HL-60/S4 treated with phorbol 12-myristate 13-acetate at 8.2 ng/mL for 4 days and 3 days (cell line): ENCODE results near the gene MT1F.
"Not testable (repeated sequence)": the region's sequence is repeated elsewhere in the genome, so short reads cannot be mapped to it uniquely, and the experiment has no call there.

Experiments used
- in situ Hi-C: fragments of 300-500 bp; cut with MboI; formaldehyde crosslinking; loops from 2 replicates; pipeline ENCODE4 v1.15.0; 2022; ENCODE audit warnings: low sequenced_read_pairs

MT1F gene

DNA sequence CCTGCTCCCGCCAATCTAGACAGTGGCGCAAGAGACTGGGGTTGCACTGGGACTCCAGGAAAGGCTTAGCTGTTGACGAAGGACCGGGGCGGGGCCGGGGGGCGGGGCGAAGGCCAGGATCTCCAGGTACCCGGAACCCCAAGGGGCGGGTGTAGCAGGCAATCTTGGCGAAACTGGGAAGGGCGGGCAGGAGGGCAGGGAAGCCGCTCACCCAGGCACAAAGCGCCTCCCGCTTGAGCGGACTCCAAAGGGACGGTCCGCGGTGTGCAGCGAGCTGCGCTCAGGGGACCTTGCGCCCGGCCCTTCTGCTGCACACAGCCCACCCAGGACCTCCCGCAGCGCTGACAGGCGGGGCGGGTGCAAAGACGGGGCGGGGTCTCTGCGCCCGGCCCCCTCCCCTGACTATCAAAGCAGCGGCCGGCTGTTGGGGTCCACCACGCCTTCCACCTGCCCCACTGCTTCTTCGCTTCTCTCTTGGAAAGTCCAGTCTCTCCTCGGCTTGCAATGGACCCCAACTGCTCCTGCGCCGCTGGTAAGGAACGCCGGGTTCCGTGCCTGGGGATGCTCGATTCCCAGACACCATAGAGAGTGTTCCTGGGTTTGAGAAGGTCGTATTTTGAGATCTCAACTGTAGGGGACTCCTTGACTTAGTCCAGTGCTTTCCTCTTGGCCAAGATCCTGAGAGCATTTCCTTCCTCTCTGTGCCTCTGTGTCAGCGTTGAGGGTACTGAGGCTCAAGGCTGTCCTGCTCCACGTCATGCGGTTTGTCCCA is at the start of gene MT1F:
Gene MT1F, plus strand, starts transcription at position 405 of the 772 bp plus-strand sequence. Its CDS starts 100 bp downstream, at position 505.
- in situ Hi-C loops = no loop called here

DNA sequence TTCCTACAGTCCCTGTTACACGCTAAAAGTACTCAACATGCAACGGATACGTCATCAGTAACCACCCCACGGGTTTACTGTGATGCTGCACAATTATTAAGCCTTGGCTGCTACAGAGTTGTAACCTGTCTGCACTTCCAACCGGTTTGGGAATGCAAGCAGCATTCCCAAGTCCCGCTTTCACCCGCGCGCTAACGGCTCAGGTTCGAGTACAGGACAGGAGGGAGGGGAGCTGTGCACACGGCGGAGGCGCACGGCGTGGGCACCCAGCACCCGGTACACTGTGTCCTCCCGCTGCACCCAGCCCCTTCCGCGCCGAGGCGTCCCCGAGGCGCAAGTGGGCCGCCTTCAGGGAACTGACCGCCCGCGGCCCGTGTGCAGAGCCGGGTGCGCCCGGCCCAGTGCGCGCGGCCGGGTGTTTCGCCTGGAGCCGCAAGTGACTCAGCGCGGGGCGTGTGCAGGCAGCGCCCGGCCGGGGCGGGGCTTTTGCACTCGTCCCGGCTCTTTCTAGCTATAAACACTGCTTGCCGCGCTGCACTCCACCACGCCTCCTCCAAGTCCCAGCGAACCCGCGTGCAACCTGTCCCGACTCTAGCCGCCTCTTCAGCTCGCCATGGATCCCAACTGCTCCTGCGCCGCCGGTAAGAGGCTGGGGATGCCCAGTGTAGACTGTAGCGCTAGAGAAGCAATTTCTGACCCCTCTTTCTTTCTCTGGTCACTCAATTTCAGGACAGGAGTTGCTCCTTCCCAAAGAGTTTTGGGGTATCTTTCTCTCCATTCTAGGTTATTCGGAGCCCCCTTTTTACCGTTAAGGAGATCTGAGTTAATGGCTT is 49.5 kb upstream of the MT1F start, which contains the start of gene MT2A:
Gene MT2A, plus strand, starts transcription at position 542 of the 833 bp plus-strand sequence. Its CDS starts 72 bp downstream, at position 614.
- in situ Hi-C loops = no loop called here

DNA sequence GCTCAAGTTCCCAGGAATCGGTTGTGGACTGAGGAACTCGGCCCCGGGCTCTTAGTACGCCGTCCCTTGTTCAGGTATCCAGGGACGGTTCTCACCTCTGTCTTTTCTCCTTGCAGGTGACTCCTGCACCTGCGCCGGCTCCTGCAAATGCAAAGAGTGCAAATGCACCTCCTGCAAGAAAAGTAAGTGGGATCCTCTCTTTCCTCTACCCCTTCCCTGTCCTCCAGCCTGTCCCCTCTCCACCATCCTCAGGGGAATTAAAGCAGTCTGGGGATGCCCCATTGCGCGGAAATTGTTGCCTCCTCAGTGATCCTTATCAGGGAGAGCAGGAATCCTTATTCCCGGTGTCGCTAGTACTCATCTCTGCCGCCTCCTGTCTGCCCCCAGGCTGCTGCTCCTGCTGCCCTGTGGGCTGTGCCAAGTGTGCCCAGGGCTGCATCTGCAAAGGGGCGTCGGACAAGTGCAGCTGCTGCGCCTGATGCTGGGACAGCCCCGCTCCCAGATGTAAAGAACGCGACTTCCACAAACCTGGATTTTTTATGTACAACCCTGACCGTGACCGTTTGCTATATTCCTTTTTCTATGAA is 48.8 kb upstream of the MT1F start:
- in situ Hi-C loops = no loop called here

DNA sequence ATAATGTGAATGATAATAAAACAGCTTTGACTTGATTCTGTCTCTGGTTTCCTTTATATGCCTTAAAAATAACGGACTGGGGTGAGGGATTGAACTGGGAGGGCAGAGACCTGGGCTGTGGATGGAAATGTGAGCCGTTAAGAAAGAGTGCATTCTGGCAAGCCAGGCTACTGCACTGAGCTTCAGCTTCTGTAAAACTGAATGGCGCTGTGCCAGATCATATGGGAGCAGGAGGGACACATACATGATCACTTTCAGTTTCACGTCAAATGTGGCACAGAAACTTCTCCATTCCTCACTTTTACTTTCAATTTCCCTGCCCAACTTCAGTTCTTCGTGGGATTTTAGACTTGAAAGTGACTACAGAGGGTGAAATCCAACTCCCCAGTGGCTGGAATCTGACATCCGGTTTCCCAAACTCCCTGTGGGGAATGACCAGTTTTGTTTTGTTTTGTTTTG is 48.3 kb upstream of the MT1F start:
- in situ Hi-C loops = no loop called here

DNA sequence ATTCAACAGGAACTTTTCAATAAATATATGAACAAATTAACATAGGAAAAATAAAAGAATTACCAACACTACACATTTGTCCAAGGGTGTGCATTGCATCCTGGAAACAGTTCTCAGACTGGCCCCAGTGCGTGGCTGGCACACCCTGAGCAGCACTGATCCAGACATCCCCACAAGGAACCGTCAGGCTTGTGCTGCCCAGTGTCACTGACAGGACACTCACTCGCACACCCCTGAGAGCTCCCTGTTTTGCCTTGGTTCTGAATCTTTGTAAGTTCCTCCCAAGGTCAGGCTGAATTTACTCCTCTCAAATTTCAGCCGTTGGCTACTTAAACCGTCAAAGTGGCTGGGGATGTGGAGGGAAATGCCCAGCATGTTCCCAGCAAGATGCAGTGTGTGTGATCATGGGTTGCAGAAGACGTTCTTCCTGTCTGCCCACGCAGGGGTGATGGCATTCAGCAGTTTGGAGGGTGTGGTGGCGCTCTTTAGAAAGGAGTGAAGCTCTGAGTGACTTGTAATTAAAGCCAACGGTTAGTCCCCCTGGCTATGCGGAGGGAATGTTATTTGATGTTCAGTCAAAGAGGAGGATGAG is 47.6 kb upstream of the MT1F start:
- in situ Hi-C loops = no loop called here

DNA sequence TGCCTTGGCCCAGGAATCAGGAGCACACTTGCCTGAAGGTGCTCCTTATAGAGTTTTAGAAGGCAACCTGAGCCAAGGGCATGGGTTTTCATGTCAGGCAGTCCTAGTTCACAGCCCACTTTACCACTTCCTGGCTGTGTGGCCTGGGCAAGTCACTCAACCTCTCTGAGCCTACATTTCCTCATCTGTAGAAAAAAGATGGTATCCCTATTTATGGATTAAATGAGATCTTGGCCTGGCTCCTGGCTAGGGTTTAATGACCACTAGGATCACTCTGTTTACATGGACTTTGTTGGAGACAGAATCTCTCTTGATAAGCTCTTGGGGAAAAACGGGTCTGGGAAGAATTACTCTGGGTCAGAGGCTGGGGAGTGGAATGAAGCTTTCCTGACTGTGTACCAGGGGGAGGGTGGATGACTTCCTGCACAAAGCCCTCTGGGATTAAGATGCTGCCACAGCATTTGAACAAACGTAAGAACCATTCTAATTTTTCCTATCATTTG is 47.1 kb upstream of the MT1F start:
- in situ Hi-C loops = no loop called here

DNA sequence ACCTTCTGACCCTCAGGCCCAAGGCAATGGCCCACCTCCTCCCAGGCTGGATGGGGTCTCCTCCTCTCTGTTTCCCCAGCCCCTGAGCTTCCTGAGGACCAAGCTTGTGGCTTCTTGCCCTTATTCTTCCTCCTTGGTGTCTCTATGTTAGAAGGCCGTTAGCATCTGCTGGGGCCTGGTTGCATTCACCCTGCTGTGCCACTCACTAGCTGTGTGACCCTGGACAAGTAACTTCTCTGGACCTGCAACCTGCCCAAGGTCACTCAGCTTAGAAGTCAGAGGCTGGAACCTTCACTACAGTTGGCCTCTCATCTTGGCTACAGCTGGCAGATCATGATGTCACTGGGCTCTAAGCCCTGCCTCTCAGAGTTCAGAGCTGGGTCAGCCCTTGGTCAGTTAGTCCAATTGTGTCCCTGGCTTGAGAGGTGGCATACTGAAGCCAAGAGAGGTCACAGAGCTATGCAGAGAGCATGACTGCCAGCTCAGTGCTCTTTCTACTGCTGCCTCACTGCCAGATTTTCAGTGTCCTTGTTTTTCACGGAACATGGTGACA is 46.4 kb upstream of the MT1F start:
- in situ Hi-C loops = no loop called here

DNA sequence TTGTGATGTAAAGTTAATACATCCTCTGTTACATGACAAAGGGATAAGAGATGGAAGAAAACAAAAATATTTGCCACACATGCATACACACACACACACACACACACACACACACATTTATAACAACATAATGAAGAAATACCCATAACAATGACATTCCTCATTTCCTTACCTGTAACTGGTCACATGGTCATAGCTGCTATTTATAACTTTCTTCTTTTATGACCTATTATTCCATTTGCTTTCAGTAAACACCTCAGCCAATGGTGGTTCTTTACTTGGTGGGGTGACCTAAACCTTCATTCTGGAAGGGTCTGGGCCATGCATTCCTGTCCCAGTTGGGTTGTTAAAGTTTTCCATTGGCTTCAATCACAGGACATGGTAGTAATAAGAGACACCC is 44.1 kb upstream of the MT1F start:
- in situ Hi-C loops = no loop called here

DNA sequence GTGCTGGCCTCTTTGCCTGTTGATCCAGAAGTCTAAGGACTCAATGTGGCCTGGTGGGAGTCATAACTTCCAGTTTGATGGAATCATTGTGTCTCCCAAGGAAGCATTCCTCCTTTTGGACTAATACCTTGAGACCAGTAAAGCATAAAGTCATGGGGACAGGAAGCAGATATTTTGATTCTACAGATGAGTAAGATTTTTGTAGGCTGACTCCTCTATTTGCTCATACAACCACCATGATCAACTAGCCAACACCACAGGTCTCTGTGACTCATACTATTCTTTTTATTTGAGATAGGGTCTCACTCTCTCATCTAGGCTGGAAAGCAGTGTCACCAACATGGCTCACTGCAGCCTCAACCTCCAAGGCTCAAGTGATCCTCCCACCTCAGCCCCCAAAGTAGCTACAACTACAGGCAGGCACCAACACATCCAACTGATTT is 43.2 kb upstream of the MT1F start:
- in situ Hi-C loops = no loop called here

DNA sequence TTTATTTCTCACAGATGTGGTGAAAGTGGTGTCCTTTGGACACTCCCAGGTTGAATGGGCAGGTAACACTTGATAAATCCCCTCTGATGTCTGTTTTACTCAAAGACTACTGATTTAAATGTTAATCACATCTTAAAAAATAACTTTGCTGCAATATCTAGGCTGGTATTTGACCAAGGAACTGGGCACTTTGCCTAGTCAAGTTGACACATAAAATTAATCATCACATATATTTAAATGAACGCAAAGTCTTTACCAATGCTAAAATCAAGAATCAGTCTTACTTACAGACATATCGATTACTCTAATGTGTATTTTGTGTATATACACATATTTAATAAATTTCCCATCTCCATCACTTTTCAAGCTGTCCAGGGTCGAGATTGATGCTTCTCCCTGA is 42.4 kb upstream of the MT1F start:
- in situ Hi-C loops = no loop called here

DNA sequence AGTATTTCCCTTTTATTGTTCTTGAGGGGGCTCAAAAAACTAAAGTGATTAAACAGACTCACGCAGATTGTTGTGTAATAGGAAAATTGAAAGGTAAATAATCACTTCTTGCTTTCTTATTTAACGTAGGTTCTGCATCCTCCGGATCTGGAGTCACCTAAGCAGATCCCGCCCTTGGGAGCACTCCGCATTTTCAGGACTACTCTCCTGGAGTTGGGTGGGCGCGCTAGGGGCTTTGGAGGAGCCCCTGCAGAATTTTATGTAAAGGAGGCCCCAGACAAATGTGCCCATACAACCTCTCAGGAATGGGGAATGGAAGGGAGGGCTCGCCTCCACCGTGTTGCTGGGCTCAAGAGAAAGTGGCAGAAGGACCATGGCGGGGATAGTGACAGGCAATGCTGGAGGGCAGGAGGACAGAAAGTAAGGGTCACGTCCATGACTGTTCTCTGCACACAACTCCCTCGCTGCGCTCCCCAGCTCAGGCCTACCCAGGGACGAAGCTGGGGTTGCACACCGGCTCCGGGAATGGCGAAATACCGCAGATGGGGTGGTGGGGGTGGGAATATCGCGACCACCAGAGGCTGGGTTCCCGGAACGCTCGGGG is 41.0 kb upstream of the MT1F start:
- in situ Hi-C loops = no loop called here

DNA sequence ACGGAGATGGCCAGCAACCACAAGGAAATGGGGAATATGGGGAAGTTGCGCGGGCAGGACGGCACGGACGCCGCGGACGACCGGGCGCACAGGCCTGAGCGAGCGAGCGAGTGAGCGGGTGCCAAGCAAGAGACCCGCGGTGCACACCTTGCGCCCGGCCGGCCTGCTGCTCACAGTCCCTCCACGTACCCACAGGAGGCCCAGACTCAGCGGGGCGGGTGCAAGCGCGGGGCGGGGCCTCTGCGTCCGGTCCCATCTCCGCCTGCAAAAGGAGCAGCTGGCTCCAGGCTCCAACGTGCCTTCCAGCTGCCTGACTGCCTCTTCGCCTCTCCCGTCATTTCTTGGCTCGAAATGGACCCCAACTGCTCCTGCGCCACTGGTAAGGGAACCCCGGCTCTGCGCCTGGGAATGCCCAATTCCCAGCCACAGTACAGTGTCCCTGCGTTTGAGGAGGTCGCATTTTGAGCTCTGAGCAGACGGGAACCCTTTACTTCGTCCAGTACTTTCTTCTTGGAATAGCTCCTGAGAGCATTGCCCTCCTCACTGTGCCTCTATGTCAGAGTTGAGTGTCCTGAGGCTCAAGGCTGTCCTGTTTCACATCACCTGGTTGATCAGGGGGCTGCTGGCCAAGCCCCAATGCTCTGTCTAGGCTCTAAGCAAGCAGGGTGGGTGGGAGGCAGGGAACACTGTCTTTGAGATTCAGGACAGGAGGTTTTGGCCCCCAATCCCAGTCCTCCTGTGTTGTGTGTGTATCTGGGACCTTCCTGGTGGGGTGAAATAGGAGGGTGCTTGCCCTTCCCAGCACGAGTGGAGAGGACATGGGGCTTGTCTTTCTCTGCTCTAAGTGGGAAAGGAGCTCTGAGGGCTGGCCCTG is 40.3 kb upstream of the MT1F start:
- in situ Hi-C loops = no loop called here

DNA sequence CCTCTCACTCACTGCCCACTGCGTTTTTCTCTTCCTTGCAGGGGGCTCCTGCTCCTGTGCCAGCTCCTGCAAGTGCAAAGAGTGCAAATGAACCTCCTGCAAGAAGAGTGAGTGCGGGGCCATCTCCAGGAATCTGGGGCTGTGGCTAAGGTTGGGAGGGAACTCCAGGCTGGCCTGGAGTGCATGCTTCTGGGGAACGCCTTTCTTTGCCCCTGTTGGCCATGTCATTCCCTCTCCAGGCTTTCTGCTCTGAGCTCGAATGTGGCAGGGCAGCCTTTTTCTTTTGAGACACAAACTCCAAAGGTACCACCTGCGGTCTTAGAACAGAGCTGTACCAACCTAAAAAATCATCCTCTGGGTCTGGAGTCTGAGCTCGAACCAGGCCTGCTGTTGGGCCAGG is 39.6 kb upstream of the MT1F start:
- in situ Hi-C loops = no loop called here

DNA sequence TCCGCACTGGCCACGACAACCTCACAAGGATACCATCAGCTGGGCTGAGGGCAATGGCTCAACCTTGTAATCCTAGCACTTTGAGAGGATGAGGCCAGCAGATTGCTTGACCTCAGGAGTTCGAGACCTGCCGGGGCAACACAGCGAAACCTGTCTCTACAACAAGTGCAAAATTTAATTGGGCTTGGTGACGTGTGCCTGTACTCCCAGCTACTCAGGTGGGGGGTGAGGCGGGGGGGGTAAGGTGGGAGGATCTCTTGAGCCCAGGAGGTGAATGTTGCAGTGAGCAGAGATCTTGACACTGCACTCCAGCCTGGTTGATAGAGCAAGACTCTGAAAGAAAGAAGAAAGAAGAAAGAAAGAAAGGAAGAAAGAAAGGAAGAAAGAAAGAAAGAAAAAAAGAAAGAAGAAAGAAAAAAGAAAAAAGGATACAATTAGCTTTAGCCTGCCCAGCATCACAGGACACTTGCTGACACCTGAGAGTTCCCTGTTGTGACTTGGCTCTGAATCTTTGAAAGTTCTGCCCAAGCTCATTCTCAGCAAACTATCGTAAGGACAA is 37.3 kb upstream of the MT1F start:
- in situ Hi-C loops = no loop called here

DNA sequence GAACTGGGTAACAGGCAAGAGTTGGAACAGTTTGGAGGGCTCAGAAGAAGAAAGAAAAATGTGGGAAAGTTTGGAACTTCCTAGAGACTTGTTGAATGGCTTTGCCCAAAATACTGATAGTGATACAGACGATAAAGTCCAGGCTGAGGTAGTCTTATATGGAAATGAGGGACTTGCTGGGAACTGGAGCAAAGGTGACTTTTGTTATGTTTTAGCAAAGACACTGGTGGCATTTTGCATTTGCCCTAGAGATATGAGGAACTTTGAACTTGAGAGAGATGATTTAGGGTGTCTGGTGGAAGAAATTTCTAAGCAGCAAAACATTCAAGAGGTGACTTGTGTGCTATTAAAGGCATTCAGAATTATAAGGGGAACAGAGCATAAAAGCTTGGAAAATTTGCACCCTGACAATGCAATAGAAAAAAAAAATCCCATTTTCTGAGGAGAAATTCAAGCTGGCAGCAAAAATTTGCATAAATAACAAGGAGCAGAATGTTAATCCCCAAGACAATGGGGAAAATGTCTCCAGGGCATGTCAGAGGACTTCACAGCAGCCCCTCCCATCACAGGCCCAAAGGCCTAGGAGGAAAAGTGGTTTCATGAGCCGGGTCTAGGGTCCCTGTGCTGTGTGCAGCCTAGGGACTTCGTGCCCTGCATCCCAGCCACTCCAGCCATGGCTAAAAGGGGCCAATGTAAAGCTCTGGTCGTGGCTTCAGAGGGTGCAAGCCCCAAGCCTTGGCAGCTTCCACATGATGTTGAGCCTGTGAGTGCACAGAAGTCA is 35.9 kb upstream of the MT1F start:
- in situ Hi-C loops = not testable (repeated sequence)

DNA sequence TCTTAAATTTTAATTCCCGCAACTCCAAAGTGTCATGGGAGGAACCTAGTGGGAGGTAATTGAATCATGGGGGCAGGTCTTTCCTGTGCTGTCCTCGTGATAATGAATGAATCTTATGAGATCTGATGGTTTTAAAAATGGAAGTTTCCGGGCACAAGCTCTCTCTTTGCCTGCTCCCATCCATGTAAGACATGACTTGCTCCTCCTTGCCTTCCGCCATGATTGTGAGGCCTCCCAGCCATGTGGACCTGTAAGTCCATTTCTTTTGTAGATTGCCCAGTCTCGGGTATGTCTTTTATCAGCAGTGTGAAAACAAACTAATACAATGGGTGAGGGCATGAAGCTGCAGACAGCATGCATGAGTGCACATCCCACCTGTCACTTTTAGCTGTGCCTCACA is 34.6 kb upstream of the MT1F start:
- in situ Hi-C loops = not testable (repeated sequence)

DNA sequence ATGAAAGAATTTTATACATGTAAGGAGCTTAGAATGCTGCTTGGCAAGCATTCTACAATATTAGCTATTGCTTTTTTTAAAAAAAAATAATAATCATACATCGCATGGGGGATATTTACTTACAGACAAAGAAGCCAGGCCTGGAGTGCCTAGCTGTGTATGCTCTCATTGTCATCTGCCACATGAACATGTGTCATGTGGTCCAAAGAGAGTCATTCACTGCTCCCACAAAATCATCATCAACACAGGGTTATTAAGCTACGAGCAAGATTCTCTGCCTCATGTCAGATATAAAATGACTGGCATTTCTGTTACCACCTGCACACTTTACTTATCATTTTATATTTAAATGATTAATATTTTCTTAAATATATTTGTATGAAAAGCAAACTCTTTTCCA is 34.1 kb upstream of the MT1F start:
- in situ Hi-C loops = no loop called here
